Posterior vena cava (tissue), 2 donors: Measurements from ENCODE around the gene CELF5. TPM values are rescaled to one million over a fixed set of nuclear protein-coding genes. Genes with fewer than 3 reads are reported as not detected.
A peak's percentile ranks its signal among the peaks of the same experiment; 100 is the strongest.
"Not testable (repeated sequence)": the region's sequence is repeated elsewhere in the genome, so short reads cannot be mapped to it uniquely, and the experiment has no call there.

ENCODE experiments used
- DNase-seq: peaks from one replicate; pipeline ENCODE4 v3.0.0-alpha.2; 2020; ENCODE audit warnings: low spot score
- intact Hi-C, 2 donors: fragments of 100-400 bp; cut with DNase I; formaldehyde crosslinking; loops; one replicate each; pipeline versions ENCODE4 v1.14.1 to v1.14.2; 2022 to 2023
- total RNA-seq, 2 donors: library from RNA; stranded (reverse); fragmentation: NEBNext Ultra II Directional; extraction: Animal tissue kit (Norgen Biotek cat#: 25700); gene quantifications; one replicate each; pipeline ENCODE4 v1.2.1, GENCODE V29; 2021
- donor health status: DM: yes; HTN: yes; CAD: no.
- donor health status: DM: yes; HTN: yes; CAD: no.

Gene CELF5
- total RNA-seq, 2 donors from 2014 or later = not detected

GRCh38 chr19:3283886-3284657, 59.6 kb downstream of the CELF5 start:
- no peak for DNase-seq
- intact Hi-C loops = no loop called here

- no peak for DNase-seq
- intact Hi-C loops = no loop called here
Measured at GRCh38 chr19:3284759-3285646, 60.5 kb downstream of the CELF5 start.

- intact Hi-C loops = no loop called here
- DNase-seq = no peak
Measured at GRCh38 chr19:3285647-3286176, 61.3 kb downstream of the CELF5 start.

GRCh38 chr19:3287814-3288213, 63.4 kb downstream of the CELF5 start:
- intact Hi-C loops = no loop called here
- no peak for DNase-seq

GRCh38 chr19:3288437-3288836, 64.0 kb downstream of the CELF5 start:
- intact Hi-C loops, DNase-seq: not testable (repeated sequence)

GRCh38 chr19:3289971-3290569, 65.6 kb downstream of the CELF5 start:
- intact Hi-C loops = no loop called here
- no peak for DNase-seq

GRCh38 chr19:3290858-3291257, 66.4 kb downstream of the CELF5 start:
- DNase-seq, intact Hi-C loops: not testable (repeated sequence)

GRCh38 chr19:3291644-3292043, 67.2 kb downstream of the CELF5 start:
- intact Hi-C loops = loop anchor here in 1 of 2 donors (2.0 kb wide), 1 partner anchor 421 kb away; no protein-coding TSS in a partner anchor

GRCh38 chr19:3292958-3293529, 68.6 kb downstream of the CELF5 start:
- intact Hi-C loops = loop anchor here in 1 of 2 donors (2.0 kb wide), 1 partner anchor 422 kb away; no protein-coding TSS in a partner anchor
- DNase-seq = no peak

More at GRCh38 chr19:3291644-3292043, 67.2 kb downstream of the CELF5 start:
- DNase-seq = no peak

GRCh38 chr19:3293560-3293959, 69.1 kb downstream of the CELF5 start:
- intact Hi-C loops = loop anchor here in 1 of 2 donors (2.0 kb wide), 1 partner anchor 423 kb away; no protein-coding TSS in a partner anchor
- no peak for DNase-seq

- intact Hi-C loops = no loop called here
- DNase-seq = no peak
Measured at GRCh38 chr19:3294080-3294850, 69.8 kb downstream of the CELF5 start.

- intact Hi-C loops = no loop called here
- no peak for DNase-seq
Measured at GRCh38 chr19:3295581-3295980, 71.1 kb downstream of the CELF5 start.

- no peak for DNase-seq
- intact Hi-C loops = no loop called here
Measured at GRCh38 chr19:3296034-3296433, 71.6 kb downstream of the CELF5 start.

- DNase-seq = no peak
- intact Hi-C loops = no loop called here
Measured at GRCh38 chr19:3296446-3296845, 72.0 kb downstream of the CELF5 start.

- DNase-seq = no peak
- intact Hi-C loops = loop anchor here in 1 of 2 donors (1.0 kb wide), 1 partner anchor 30 kb away; no protein-coding TSS in a partner anchor
Measured at GRCh38 chr19:3298853-3299449, 74.5 kb downstream of the CELF5 start.

GRCh38 chr19:3300566-3300965, 76.1 kb downstream of the CELF5 start:
- DNase-seq, intact Hi-C loops: not testable (repeated sequence)

GRCh38 chr19:3302755-3303154, 78.3 kb downstream of the CELF5 start:
- intact Hi-C loops = no loop called here

GRCh38 chr19:3304871-3305423, 80.5 kb downstream of the CELF5 start:
- intact Hi-C loops = no loop called here
- peak; percentile 90 for DNase-seq

More at GRCh38 chr19:3302755-3303154, 78.3 kb downstream of the CELF5 start:
- no peak for DNase-seq
